ENCODE results near the gene RNU1-4. TPM values are rescaled to one million over a fixed set of nuclear protein-coding genes. Genes with fewer than 3 reads are reported as not detected.
"Not testable (repeated sequence)": the region's sequence is repeated elsewhere in the genome, so short reads cannot be mapped to it uniquely, and the experiment has no call there.

Gene RNU1-4
- total and polyA plus RNA-seq, 2 donors (not counting 3 experiments of a cell fraction or from before 2014, with no cell fraction given): 206 to 1,319 TPM

- Histone ChIP-seq H3K4me1 (ENCODE audit: control insufficient read depth, extremely low read depth, insufficient read depth, low read length) (no peaks in the 10 kb centered on the region), H3K79me2 (ENCODE audit: control insufficient read depth, insufficient read depth, low read length) (no peaks in the 10 kb centered on the region), H3K27ac (ENCODE audit: insufficient read depth, low read depth, low read length) (no peak overlapping the region), H3K9ac (replicated peaks; ENCODE audit: extremely low read depth, insufficient read depth, low read length) (no peak overlapping the region), H4K20me1 (replicated peaks; ENCODE audit: control insufficient read depth, extremely low read depth, insufficient read depth, low read length) (no peaks in the 10 kb centered on the region), H2AFZ (ENCODE audit: low read depth, low read length) (no peak overlapping the region), H3K4me2 (ENCODE audit: insufficient read depth, low read length) (no peak overlapping the region), H3K36me3 (ENCODE audit: control insufficient read depth in 2 of 2, extremely low read depth in 1 of 2, insufficient read depth in 2 of 2, low read length in 2 of 2) (no peaks in the 10 kb centered on the region), H3K9me1 (replicated peaks; ENCODE audit: control insufficient read depth, extremely low read depth, insufficient read depth, low read length) (no peaks in the 10 kb centered on the region), H3K27me3 (ENCODE audit: control insufficient read depth in 2 of 2, insufficient read depth in 2 of 2, low read length in 2 of 2) (peaks cover 22 to 24% of the 10 kb centered on the region in 2 experiments), H3K4me3 (replicated peaks in 1 of 3; ENCODE audit: insufficient read depth in 1 of 3, low read depth in 1 of 3, low read length in 3 of 3) (no peak overlapping the region), H3K9me3 (replicated peaks; ENCODE audit: control insufficient read depth, insufficient read depth, low read length) (no peaks in the 10 kb centered on the region)
- ChIA-PET CTCF (interaction anchor here (1.2 to 2.2 kb wide), 5 partner anchors 18 to 107 kb away, joined by 3 to 8 read pairs (median 4); no protein-coding TSS in a partner anchor), POLR2A (no interaction called here)
- no peak for FAIRE-seq
- peak; percentile 39 for DNase-seq (ENCODE audit: low read depth, low spot score)
- TF ChIP-seq GATA2 (IDR thresholded peaks at IDR 0.05; ENCODE audit: insufficient read depth, insufficient read length, low read depth, low read length): no peak
- no peak for TF ChIP-seq MAX (IDR thresholded peaks at IDR 0.05; ENCODE audit: insufficient read depth, insufficient read length)
- TSS peak; percentile 100 for BruUV-seq (replicated peaks)
- intact Hi-C loops (cut with micrococcal nuclease): no loop called here
- dilution Hi-C loops (cut with MboI; ENCODE audit: extremely low pct_ligation_motif_present, low sequenced_read_pairs): no loop called here
Observed at GRCh38 chr1:16727190-16728111, 12.9 kb upstream of the RNU1-4 start.

GRCh38 chr1:16728243-16728949, 11.9 kb upstream of the RNU1-4 start:
- H3K4me3 ChIP-seq (replicated peaks in 1 of 3; ENCODE audit: insufficient read depth in 1 of 3, low read depth in 1 of 3, low read length in 3 of 3); H4K20me1 ChIP-seq (replicated peaks; ENCODE audit: control insufficient read depth, extremely low read depth, insufficient read depth, low read length); H3K27ac ChIP-seq (ENCODE audit: insufficient read depth, low read depth, low read length); POLR2A ChIA-PET; BruUV-seq (replicated peaks); H3K9me3 ChIP-seq (replicated peaks; ENCODE audit: control insufficient read depth, insufficient read depth, low read length); intact Hi-C loops (cut with micrococcal nuclease); H3K36me3 ChIP-seq (ENCODE audit: control insufficient read depth in 2 of 2, extremely low read depth in 1 of 2, insufficient read depth in 2 of 2, low read length in 2 of 2); FAIRE-seq; H3K9me1 ChIP-seq (replicated peaks; ENCODE audit: control insufficient read depth, extremely low read depth, insufficient read depth, low read length); H3K4me2 ChIP-seq (ENCODE audit: insufficient read depth, low read length); DNase-seq (ENCODE audit: low read depth, low spot score); dilution Hi-C loops (cut with MboI; ENCODE audit: extremely low pct_ligation_motif_present, low sequenced_read_pairs); H3K4me1 ChIP-seq (ENCODE audit: control insufficient read depth, extremely low read depth, insufficient read depth, low read length); H3K9ac ChIP-seq (replicated peaks; ENCODE audit: extremely low read depth, insufficient read depth, low read length); H2AFZ ChIP-seq (ENCODE audit: low read depth, low read length); H3K79me2 ChIP-seq (ENCODE audit: control insufficient read depth, insufficient read depth, low read length): not testable (repeated sequence)
- CTCF ChIA-PET: interaction anchor here (2.2 kb wide), 1 partner anchor 19 kb away, joined by 8 read pairs; no protein-coding TSS in a partner anchor
- peaks cover 22 to 24% of the 10 kb centered on the region in 2 experiments for H3K27me3 ChIP-seq (ENCODE audit: control insufficient read depth in 2 of 2, insufficient read depth in 2 of 2, low read length in 2 of 2)

- H3K9me3 ChIP-seq (replicated peaks; ENCODE audit: control insufficient read depth, insufficient read depth, low read length); H3K4me1 ChIP-seq (ENCODE audit: control insufficient read depth, extremely low read depth, insufficient read depth, low read length); dilution Hi-C loops (cut with MboI; ENCODE audit: extremely low pct_ligation_motif_present, low sequenced_read_pairs); POLR2A ChIA-PET; intact Hi-C loops (cut with micrococcal nuclease); H3K9ac ChIP-seq (replicated peaks; ENCODE audit: extremely low read depth, insufficient read depth, low read length); H3K27me3 ChIP-seq (ENCODE audit: control insufficient read depth in 2 of 2, insufficient read depth in 2 of 2, low read length in 2 of 2); H3K79me2 ChIP-seq (ENCODE audit: control insufficient read depth, insufficient read depth, low read length); H3K9me1 ChIP-seq (replicated peaks; ENCODE audit: control insufficient read depth, extremely low read depth, insufficient read depth, low read length); H3K36me3 ChIP-seq (ENCODE audit: control insufficient read depth in 2 of 2, extremely low read depth in 1 of 2, insufficient read depth in 2 of 2, low read length in 2 of 2); CTCF ChIA-PET; BruUV-seq (replicated peaks); FAIRE-seq; H3K4me2 ChIP-seq (ENCODE audit: insufficient read depth, low read length); H3K27ac ChIP-seq (ENCODE audit: insufficient read depth, low read depth, low read length); H3K4me3 ChIP-seq (replicated peaks in 1 of 3; ENCODE audit: insufficient read depth in 1 of 3, low read depth in 1 of 3, low read length in 3 of 3); DNase-seq (ENCODE audit: low read depth, low spot score); H2AFZ ChIP-seq (ENCODE audit: low read depth, low read length); H4K20me1 ChIP-seq (replicated peaks; ENCODE audit: control insufficient read depth, extremely low read depth, insufficient read depth, low read length): not testable (repeated sequence)
Observed at GRCh38 chr1:16732254-16732896, 7.9 kb upstream of the RNU1-4 start.
